HUES64 (cell line): ENCODE measurements around the gene BMP7.
"Not testable (repeated sequence)": the region's sequence is repeated elsewhere in the genome, so short reads cannot be mapped to it uniquely, and the experiment has no call there.

Source experiments
- H3K27ac ChIP-seq: 2 replicates; pipeline ENCODE4 v1.7.0; 2013; ENCODE audit warnings: low read depth, low read length, inconsistent platforms
- H3K27me3 ChIP-seq: 2 replicates; pipeline ENCODE4 v1.6.1; 2013; ENCODE audit warnings: mild to moderate bottlenecking, low read length; ENCODE audit not compliant: insufficient read depth
- H3K36me3 ChIP-seq: 2 replicates; pipeline ENCODE4 v1.6.1; 2013; ENCODE audit warnings: mild to moderate bottlenecking, low read length; ENCODE audit not compliant: insufficient read depth
- H3K4me1 ChIP-seq: 2 replicates; pipeline ENCODE4 v1.6.1; 2013; ENCODE audit warnings: mild to moderate bottlenecking, low read length, moderate library complexity; ENCODE audit not compliant: insufficient read depth
- H3K4me3 ChIP-seq: 2 replicates; pipeline ENCODE4 v1.5.1; 2013; ENCODE audit warnings: mild to moderate bottlenecking, low read length, moderate library complexity
- H3K9ac ChIP-seq: 2 replicates; pipeline ENCODE4 v1.6.1; 2013; ENCODE audit warnings: mild to moderate bottlenecking, low read depth, low read length
- H3K9me3 ChIP-seq: 2 replicates; pipeline ENCODE4 v1.6.1; 2013; ENCODE audit warnings: low read depth, low read length; ENCODE audit not compliant: insufficient read depth
- WGBS: fragments of 150-250, 120-280 bp; methylation state at CpG from one replicate; pipeline ENCODE4 v1.1.7; 2013; ENCODE audit warnings: missing lambda C conversion rate; 5-methylcytosine and 5-hydroxymethylcytosine counted together

The BMP7 gene

GRCh38 chr20:57287007-57287880 is 20.8 kb upstream of the BMP7 start:
- 59% methylated on average over 14 of the region's 14 CpGs for WGBS
- peak overlapping the region; percentile 13; the same call in 1 of the 2 replicates for H3K27ac ChIP-seq
- H3K9me3 ChIP-seq: no peaks in the 10 kb centered on the region
- no peak overlapping the region for H3K4me3 ChIP-seq
- H3K27me3 ChIP-seq: no peaks in the 10 kb centered on the region
- H3K4me1 ChIP-seq: peaks cover 26% of the 10 kb centered on the region
- H3K9ac ChIP-seq: no peak overlapping the region
- H3K36me3 ChIP-seq: no peaks in the 10 kb centered on the region

- Histone ChIP-seq H3K9ac (no peak overlapping the region), H3K27ac (no peak overlapping the region), H3K36me3 (no peaks in the 10 kb centered on the region), H3K9me3 (no peaks in the 10 kb centered on the region), H3K27me3 (no peaks in the 10 kb centered on the region), H3K4me1 (peaks cover 19% of the 10 kb centered on the region), H3K4me3 (no peak overlapping the region)
- 93% methylated on average over 7 of the region's 7 CpGs for WGBS
These were observed 17.4 kb upstream of the BMP7 start for GRCh38 chr20:57283860-57284259.

GRCh38 chr20:57282670-57283361 is 16.4 kb upstream of the BMP7 start:
- Histone ChIP-seq H3K4me1 (peaks cover 14% of the 10 kb centered on the region), H3K36me3 (no peaks in the 10 kb centered on the region), H3K9ac (no peak overlapping the region), H3K4me3 (no peak overlapping the region), H3K27ac (no peak overlapping the region), H3K27me3 (no peaks in the 10 kb centered on the region), H3K9me3 (no peaks in the 10 kb centered on the region)
- WGBS: 79% methylated on average over 18 of the region's 18 CpGs

GRCh38 chr20:57281900-57282299 is 15.5 kb upstream of the BMP7 start:
- Histone ChIP-seq H3K4me1 (peaks cover 11% of the 10 kb centered on the region), H3K27me3 (no peaks in the 10 kb centered on the region)
- WGBS: 95% methylated on average over 7 of the region's 7 CpGs

GRCh38 chr20:57280221-57280620 is 13.8 kb upstream of the BMP7 start:
- Histone ChIP-seq H3K9me3 (no peaks in the 10 kb centered on the region), H3K27ac (no peak overlapping the region), H3K9ac (no peak overlapping the region), H3K27me3 (no peaks in the 10 kb centered on the region), H3K4me3 (no peak overlapping the region), H3K36me3 (no peaks in the 10 kb centered on the region), H3K4me1 (peaks cover 11% of the 10 kb centered on the region)
- WGBS: 89% methylated on average over 10 of the region's 10 CpGs

More at GRCh38 chr20:57281900-57282299, 15.5 kb upstream of the BMP7 start:
- Histone ChIP-seq H3K36me3 (no peaks in the 10 kb centered on the region), H3K4me3 (no peak overlapping the region), H3K27ac (no peak overlapping the region), H3K9ac (no peak overlapping the region), H3K9me3 (no peaks in the 10 kb centered on the region)

- not testable (repeated sequence) for H3K9me3 ChIP-seq, H3K27me3 ChIP-seq, H3K36me3 ChIP-seq, H3K4me3 ChIP-seq, H3K27ac ChIP-seq, H3K9ac ChIP-seq
- peaks cover 11% of the 10 kb centered on the region for H3K4me1 ChIP-seq
- 92% methylated on average over 3 of the region's 3 CpGs for WGBS
These were observed 13.1 kb upstream of the BMP7 start for GRCh38 chr20:57279548-57279947.

- Histone ChIP-seq H3K4me1 (peaks cover 11% of the 10 kb centered on the region), H3K9me3 (no peaks in the 10 kb centered on the region), H3K27ac (no peak overlapping the region), H3K36me3 (no peaks in the 10 kb centered on the region), H3K27me3 (no peaks in the 10 kb centered on the region), H3K4me3 (no peak overlapping the region), H3K9ac (no peak overlapping the region)
- WGBS: 84% methylated on average over 9 of the region's 9 CpGs
These were observed 12.0 kb upstream of the BMP7 start for GRCh38 chr20:57278457-57278856.

GRCh38 chr20:57277398-57278105 is 11.1 kb upstream of the BMP7 start:
- no peak overlapping the region for H3K9ac ChIP-seq
- 0 out of 2 replicates have a peak, but pooled peaks cover 2% of the 10 kb centered on the region for H3K4me1 ChIP-seq
- no peaks in the 10 kb centered on the region for H3K27me3 ChIP-seq
- WGBS: 87% methylated on average over 8 of the region's 8 CpGs
- H3K36me3 ChIP-seq: no peaks in the 10 kb centered on the region
- no peak overlapping the region for H3K27ac ChIP-seq
- no peak overlapping the region for H3K4me3 ChIP-seq
- no peaks in the 10 kb centered on the region for H3K9me3 ChIP-seq

- Histone ChIP-seq H3K9me3 (no peaks in the 10 kb centered on the region), H3K27me3 (no peaks in the 10 kb centered on the region; the same call in 1 of the 2 replicates), H3K4me3 (no peak overlapping the region), H3K36me3 (no peaks in the 10 kb centered on the region), H3K27ac (no peak overlapping the region), H3K4me1 (peaks cover 1% of the 10 kb centered on the region; the same call in 1 of the 2 replicates), H3K9ac (no peak overlapping the region)
- WGBS: 85% methylated on average over 5 of the region's 5 CpGs
These were observed 9.8 kb upstream of the BMP7 start for GRCh38 chr20:57276221-57276620.

GRCh38 chr20:57275813-57276212 is 9.4 kb upstream of the BMP7 start:
- H3K27ac ChIP-seq: no peak overlapping the region
- H3K4me1 ChIP-seq: peaks cover 5% of the 10 kb centered on the region
- 84% methylated on average over 5 of the region's 5 CpGs for WGBS
- no peak overlapping the region for H3K9ac ChIP-seq
- no peak overlapping the region for H3K4me3 ChIP-seq
- no peaks in the 10 kb centered on the region for H3K36me3 ChIP-seq
- H3K27me3 ChIP-seq: no peaks in the 10 kb centered on the region; the same call in 1 of the 2 replicates
- H3K9me3 ChIP-seq: no peaks in the 10 kb centered on the region

- WGBS: 93% methylated on average over 3 of the region's 3 CpGs
- H3K9me3 ChIP-seq: no peaks in the 10 kb centered on the region
- no peak overlapping the region for H3K4me3 ChIP-seq
- H3K4me1 ChIP-seq: peaks cover 10% of the 10 kb centered on the region
- H3K9ac ChIP-seq: no peak overlapping the region
- H3K27ac ChIP-seq: no peak overlapping the region
- H3K27me3 ChIP-seq: no peaks in the 10 kb centered on the region; the same call in 1 of the 2 replicates
- H3K36me3 ChIP-seq: no peaks in the 10 kb centered on the region
These were observed 8.9 kb upstream of the BMP7 start for GRCh38 chr20:57275334-57275733.
